A673 (cell line): Measurements from ENCODE around the gene SERPINE1. TPM values are rescaled to one million over a fixed set of nuclear protein-coding genes. Genes with fewer than 3 reads are reported as not detected.

Experiments
- BruUV-seq: library from RNA; stranded (reverse); fragments of 400-500 nt; replicated peaks from 2 replicates; lab custom pipeline; 2021; lab: Mats Ljungman, UMichigan
- CTCF ChIA-PET: fragments of 300-600 bp; sonication (Branson Sonifier 250); formaldehyde crosslinking; loops from one replicate; lab custom pipeline; 2022; ENCODE audit warnings: antibody characterized with exemption; lab: Charles Lee
- POLR2A ChIA-PET: fragments of 300-600 bp; sonication (Branson Sonifier 250); formaldehyde crosslinking; loops from one replicate; lab custom pipeline; 2022; ENCODE audit warnings: antibody characterized with exemption; ENCODE audit not compliant: low non-redundant PET; lab: Charles Lee
- DNase-seq: peaks from one replicate; pipeline ENCODE4 v3.0.0-alpha.2; 2015; ENCODE audit warnings: low spot score
- H3K27ac ChIP-seq: fragments of 200-600 bp; sonication (generic); 2 replicates; pipeline ENCODE4 v1.5.1; 2016; ENCODE audit warnings: mixed run types, low read depth, mild to moderate bottlenecking, mixed read lengths, antibody characterized with exemption, low read length; ENCODE audit not compliant: poor library complexity, severe bottlenecking
- H3K27me3 ChIP-seq: fragments of 200-600 bp; sonication (generic); replicated peaks from 2 replicates; pipeline ENCODE4 v1.6.1; 2017; ENCODE audit warnings: mixed run types, low read depth, mild to moderate bottlenecking, mixed read lengths, antibody characterized with exemption, low read length; ENCODE audit not compliant: insufficient read depth, poor library complexity
- H3K36me3 ChIP-seq: fragments of 200-600 bp; sonication (generic); 2 replicates; pipeline ENCODE4 v1.6.1; 2016; ENCODE audit warnings: mixed run types, mild to moderate bottlenecking, mixed read lengths, antibody characterized with exemption, low read length; ENCODE audit not compliant: insufficient read depth, poor library complexity, severe bottlenecking
- H3K4me1 ChIP-seq: fragments of 200-600 bp; sonication (generic); 2 replicates; pipeline ENCODE4 v1.6.1; 2017; ENCODE audit warnings: mixed run types, mild to moderate bottlenecking, mixed read lengths, antibody characterized with exemption, low read length; ENCODE audit not compliant: insufficient read depth, poor library complexity, severe bottlenecking
- H3K4me3 ChIP-seq: fragments of 200-600 bp; sonication (generic); 2 replicates; pipeline ENCODE4 v1.5.1; 2016; ENCODE audit warnings: low read depth, mixed run types, mild to moderate bottlenecking, mixed read lengths, low read length; ENCODE audit not compliant: poor library complexity, severe bottlenecking
- H3K9me3 ChIP-seq: fragments of 200-600 bp; sonication (generic); 2 replicates; pipeline ENCODE4 v1.6.1; 2016; ENCODE audit warnings: mixed run types, low read depth, mild to moderate bottlenecking, mixed read lengths, antibody characterized with exemption, low read length; ENCODE audit not compliant: poor library complexity, severe bottlenecking
- CTCF ChIP-seq: fragments of 300-800, 200-600 bp; sonication (generic); conservative IDR thresholded peaks from 2 replicates; pipeline ENCODE4 v1.5.1; 2017; ENCODE audit warnings: low read depth, mild to moderate bottlenecking, antibody characterized with exemption, low read length, moderate library complexity, mixed read lengths
- EZH2 ChIP-seq: fragments of 200-600 bp; sonication (generic); IDR thresholded peaks from 2 replicates; pipeline ENCODE4 v1.6.1; 2017; ENCODE audit warnings: borderline replicate concordance, low read depth, mild to moderate bottlenecking, mixed read lengths, antibody characterized with exemption, low read length; ENCODE audit not compliant: poor library complexity, severe bottlenecking
- intact Hi-C: fragments of 100-400 bp; cut with micrococcal nuclease; formaldehyde crosslinking; loops from one replicate; pipeline ENCODE4 v1.10.0; 2022; ENCODE audit not compliant: unreplicated experiment
- total RNA-seq: library from RNA; stranded (reverse); gene quantifications from 2 replicates; pipeline ENCODE4 v1.2.3, GENCODE V29; 2021

The SERPINE1 gene
- total RNA-seq, 1 experiment from 2014 or later = 5.3 TPM

- Histone ChIP-seq H3K4me1 (peaks cover 8% of the 10 kb centered on the region), H3K4me3 (peak overlapping the region; percentile 40), H3K27ac (no peak overlapping the region), H3K36me3 (no peaks in the 10 kb centered on the region), H3K9me3 (no peaks in the 10 kb centered on the region), H3K27me3 (peaks cover 35% of the 10 kb centered on the region)
- TF ChIP-seq CTCF (no peak), EZH2 (no peak)
- CTCF ChIA-PET = no interaction called here
- BruUV-seq = no TSS peak
- POLR2A ChIA-PET = interaction anchor here (0.6 kb wide), 1 partner anchor 171 kb away, joined by 6 read pairs; no protein-coding TSS in a partner anchor
- intact Hi-C loops = loop anchor here (10.0 kb wide), 1 partner anchor 85 kb away; no protein-coding TSS in a partner anchor
- no peak for DNase-seq
These were observed 52.8 kb downstream of the SERPINE1 start for GRCh38 chr7:101179713-101180112.

- H3K27ac ChIP-seq = no peak within 1 kb of the TSS
- CTCF ChIA-PET = no interaction called here
- POLR2A ChIA-PET = interaction anchor here (0.6 kb wide), 1 partner anchor 171 kb away, joined by 6 read pairs; no protein-coding TSS in a partner anchor
- no peaks in the 10 kb centered on the region for H3K9me3 ChIP-seq
- H3K4me1 ChIP-seq = peaks cover 8% of the 10 kb centered on the region
- DNase-seq = no peak
- no peaks in the 10 kb centered on the region for H3K36me3 ChIP-seq
- BruUV-seq = no TSS peak
- peaks cover 35% of the 10 kb centered on the region for H3K27me3 ChIP-seq
- H3K4me3 ChIP-seq = peak within 1 kb of the TSS; percentile 40
- intact Hi-C loops = no loop called here
- TF ChIP-seq EZH2 (peak; percentile 86), CTCF (no peak)
These were observed 53.3 kb downstream of the SERPINE1 start, which contains the start of gene NAT16 for GRCh38 chr7:101180130-101180755. NAT16 (minus strand) TSS chr7:101180293; CDS start chr7:101174807, 5,486 bp downstream.

- H3K4me3 ChIP-seq = no peak overlapping the region
- H3K4me1 ChIP-seq = no peaks in the 10 kb centered on the region
- peaks cover 6% of the 10 kb centered on the region for H3K27me3 ChIP-seq
- intact Hi-C loops = no loop called here
- TF ChIP-seq CTCF = no peak
- no peak for TF ChIP-seq EZH2
- H3K27ac ChIP-seq = no peak overlapping the region
- CTCF ChIA-PET = no interaction called here
- POLR2A ChIA-PET = no interaction called here
- DNase-seq = no peak
- BruUV-seq = no TSS peak
- no peaks in the 10 kb centered on the region for H3K9me3 ChIP-seq
- no peaks in the 10 kb centered on the region for H3K36me3 ChIP-seq
These were observed 58.4 kb downstream of the SERPINE1 start for GRCh38 chr7:101185258-101185839.
